ENCODE data around the gene GRIP1.

DNA sequence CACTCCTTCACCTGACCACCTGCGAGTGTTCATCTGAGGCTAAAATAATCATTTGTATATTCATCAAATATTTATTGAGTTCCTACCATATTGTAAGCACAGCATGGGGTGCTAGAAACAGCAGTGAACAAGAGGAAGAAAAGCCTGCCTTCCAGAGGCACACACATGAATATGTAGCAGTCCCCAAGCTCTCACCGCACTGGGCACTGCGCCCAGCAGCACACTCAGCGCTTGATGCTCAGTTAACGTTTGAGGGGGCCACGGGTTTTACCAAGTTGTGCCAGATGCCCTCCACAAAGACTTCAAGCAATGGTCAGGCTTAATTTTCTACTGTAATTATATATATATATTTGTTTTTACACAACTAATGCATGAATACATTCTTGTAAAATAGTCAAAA, 324.6 kb downstream of the GRIP1 start:
- no peak for TF ChIP-seq POLR2A (IDR thresholded peaks at IDR 0.05)
- no peak for TF ChIP-seq CTCF (IDR thresholded peaks at IDR 0.05)
- no peak for TF ChIP-seq POLR2AphosphoS5 (IDR thresholded peaks at IDR 0.05)
